Psoas muscle (tissue), 8 donors: ENCODE data around the gene RNF220. TPM values are rescaled to one million over a fixed set of nuclear protein-coding genes. Genes with fewer than 3 reads are reported as not detected.

Source experiments
- ATAC-seq, 4 donors: fragments of 200-7000 bp; cut with Tn5 transposase; one replicate each; pipeline ENCODE4 v1.9.1; 2020; ENCODE audit warnings: moderate library complexity in 3 of 4, mild to moderate bottlenecking in 2 of 4
- DNase-seq, 2 donors: peaks; one replicate each; pipeline ENCODE4 v3.0.0-alpha.2; 2020
- H3K27ac ChIP-seq: fragments of 200-600 bp; one replicate; pipeline ENCODE4 v1.8.0; 2022
- H3K27me3 ChIP-seq, 3 donors: fragments of 200-600 bp in 1 of 3; one replicate each; pipeline versions ENCODE4 v1.6.1 to v1.8.0; 2013 to 2022; ENCODE audit warnings: low read length in 2 of 3, mild to moderate bottlenecking in 2 of 3, moderate library complexity in 1 of 3; ENCODE audit not compliant: insufficient read depth in 3 of 3
- H3K36me3 ChIP-seq, 2 donors: fragments of 200-600 bp in 1 of 2; one replicate each; pipeline versions ENCODE4 v1.6.1 to v1.8.0; 2013 to 2022; ENCODE audit warnings: low read depth in 1 of 2, mild to moderate bottlenecking in 1 of 2, moderate library complexity in 1 of 2; ENCODE audit not compliant: insufficient read depth in 1 of 2
- H3K4me1 ChIP-seq: fragments of 200-600 bp; one replicate; pipeline ENCODE4 v1.8.0; 2022
- H3K4me3 ChIP-seq: fragments of 200-600 bp; one replicate; pipeline ENCODE4 v1.8.0; 2022; ENCODE audit warnings: mild to moderate bottlenecking
- H3K9me3 ChIP-seq: fragments of 200-600 bp; one replicate; pipeline ENCODE4 v1.8.0; 2022
- WGBS, 3 donors: extraction: QIAGEN DNeasy Blood & Tissue Kit; methylation state at CpG; one replicate each; pipeline versions ENCODE4 v1.1.6 to v1.1.7; 2013; 5-methylcytosine and 5-hydroxymethylcytosine counted together
- intact Hi-C, 2 donors: fragments of 100-400 bp; cut with DNase I; formaldehyde crosslinking; loops; one replicate each; pipeline versions ENCODE4 v1.11.0 to v1.14.2; 2022
- polyA plus RNA-seq, 3 donors: library from polyadenylated mRNA; stranded (reverse); fragments of 200-250 nt; gene quantifications; one replicate each; pipeline ENCODE4 v1.2.3, GENCODE V29; 2013
- total RNA-seq, 4 donors: library from RNA; stranded (reverse); fragmentation: NEBNext Ultra II Directional in 2 of 4; extraction: Animal tissue kit (Norgen Biotek cat#: 25700) in 2 of 4; gene quantifications; one replicate each; pipeline versions ENCODE4 v1.2.1 to v1.2.4, GENCODE V29; 2021 to 2023
- TF ChIP-seq, protein P1 (sequence below): fragments of 200-600 bp; IDR thresholded peaks from one replicate; pipeline ENCODE4 v1.8.0; 2022; ENCODE audit warnings: antibody characterized with exemption
- donor health status: healthy with polysubstance abuse.
- donor health status: DM: no; HTN: no; CAD: no; lungs with moderate emphysema.
- donor health status: Bipolar disorder and iron deficiency.
- donor health status: healthy.
- donor health status: DM: yes; HTN: yes; CAD: no.
- donor health status: DM: no; HTN: no; CAD: no.
- donor health status: DM: no; HTN: no; CAD: no.
- donor health status: DM: yes; HTN: yes; CAD: no.

RNF220 gene
- total and polyA plus RNA-seq, 7 donors, result 61.1 to 133 (median 75.5) TPM

DNA sequence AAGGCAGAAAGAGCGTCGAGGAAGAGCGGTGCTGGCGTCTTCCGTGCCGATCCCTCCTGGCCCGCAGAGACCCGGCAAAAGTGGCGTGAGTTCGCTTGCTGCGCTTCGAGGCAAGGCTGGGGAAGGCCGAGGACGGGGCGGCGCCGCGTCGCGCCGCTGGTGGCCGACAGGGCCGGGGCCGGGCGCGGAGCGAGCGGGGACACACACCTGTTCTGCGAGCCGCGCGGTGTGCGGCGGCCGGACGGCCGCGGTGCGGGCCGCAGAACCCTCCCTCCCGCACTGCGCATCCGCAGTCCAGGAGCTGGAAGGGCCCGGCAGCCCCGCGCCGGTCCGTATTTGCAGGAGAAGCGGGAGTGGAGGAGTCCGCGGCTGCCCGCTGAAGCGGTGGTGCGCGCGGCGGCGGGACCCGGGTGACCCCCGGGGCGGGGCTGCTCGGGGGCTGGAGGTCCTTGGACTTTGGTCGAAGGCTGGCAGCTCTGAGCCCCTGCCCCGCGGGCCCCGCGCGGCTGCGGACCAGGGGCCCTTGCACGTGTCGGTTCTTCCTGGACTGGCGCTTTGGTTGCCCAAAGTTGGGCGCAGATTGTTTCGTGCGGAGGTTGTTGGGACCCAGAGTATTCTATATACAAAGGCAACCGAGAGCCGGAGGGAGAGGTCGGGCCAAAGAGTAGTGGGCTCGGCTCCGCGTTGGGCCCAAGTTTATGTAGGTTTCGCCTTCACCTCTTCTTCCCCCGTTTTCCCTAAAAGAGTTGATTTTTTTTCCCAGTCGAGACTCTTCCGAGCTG is 2.6 kb downstream of the RNF220 start:
- WGBS, 3 donors, result 3 to 6% (median 5%) methylated on average over 62 to 85 of the region's 85 CpGs
- peak in 1 of 4 donors; percentile 11 for ATAC-seq

DNA sequence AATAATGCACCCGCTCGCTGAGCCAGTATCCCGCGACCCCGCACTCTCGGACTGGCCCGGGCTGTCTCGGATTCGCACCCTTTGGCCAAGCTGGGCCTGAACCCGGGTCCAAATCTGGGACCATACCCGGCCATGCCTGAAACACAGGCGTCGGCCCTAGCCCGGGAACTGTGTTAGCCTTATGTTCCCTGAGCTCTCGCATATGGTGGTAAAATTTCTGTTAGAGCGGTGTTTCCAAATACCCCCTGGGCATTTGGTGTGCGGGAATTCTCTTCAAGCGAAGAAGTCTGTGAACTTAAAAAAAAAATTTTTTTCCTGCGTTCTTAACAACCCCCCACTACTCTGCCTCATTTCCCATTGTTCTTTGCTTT is 3.1 kb downstream of the RNF220 start:
- 18 to 32% (median 22%) methylated on average over 19 of the region's 19 CpGs for WGBS, 3 donors
- H3K27ac ChIP-seq, result no peak overlapping the region
- intact Hi-C loops, result loop anchor here in 1 of 2 donors (5.0 kb wide), 1 partner anchor 89 kb away; no protein-coding TSS in a partner anchor
- TF ChIP-seq, protein P1, sequence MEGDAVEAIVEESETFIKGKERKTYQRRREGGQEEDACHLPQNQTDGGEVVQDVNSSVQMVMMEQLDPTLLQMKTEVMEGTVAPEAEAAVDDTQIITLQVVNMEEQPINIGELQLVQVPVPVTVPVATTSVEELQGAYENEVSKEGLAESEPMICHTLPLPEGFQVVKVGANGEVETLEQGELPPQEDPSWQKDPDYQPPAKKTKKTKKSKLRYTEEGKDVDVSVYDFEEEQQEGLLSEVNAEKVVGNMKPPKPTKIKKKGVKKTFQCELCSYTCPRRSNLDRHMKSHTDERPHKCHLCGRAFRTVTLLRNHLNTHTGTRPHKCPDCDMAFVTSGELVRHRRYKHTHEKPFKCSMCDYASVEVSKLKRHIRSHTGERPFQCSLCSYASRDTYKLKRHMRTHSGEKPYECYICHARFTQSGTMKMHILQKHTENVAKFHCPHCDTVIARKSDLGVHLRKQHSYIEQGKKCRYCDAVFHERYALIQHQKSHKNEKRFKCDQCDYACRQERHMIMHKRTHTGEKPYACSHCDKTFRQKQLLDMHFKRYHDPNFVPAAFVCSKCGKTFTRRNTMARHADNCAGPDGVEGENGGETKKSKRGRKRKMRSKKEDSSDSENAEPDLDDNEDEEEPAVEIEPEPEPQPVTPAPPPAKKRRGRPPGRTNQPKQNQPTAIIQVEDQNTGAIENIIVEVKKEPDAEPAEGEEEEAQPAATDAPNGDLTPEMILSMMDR, result no peak
- H3K9me3 ChIP-seq, result no peaks in the 10 kb centered on the region
- no peak overlapping the region for H3K4me3 ChIP-seq
- no peak for DNase-seq
- no peaks in the 10 kb centered on the region for H3K36me3 ChIP-seq
- no peak for ATAC-seq
- peaks cover 25% of the 10 kb centered on the region for H3K4me1 ChIP-seq
- H3K27me3 ChIP-seq, result peaks cover 3 to 100% (median 50%) of the 10 kb centered on the region in 3 donors

More for the DNA sequence above, 2.6 kb downstream of the RNF220 start:
- H3K27me3 ChIP-seq, result peaks cover 5 to 100% (median 46%) of the 10 kb centered on the region in 3 donors
- H3K4me3 ChIP-seq, result peak overlapping the region; percentile 64
- TF ChIP-seq, protein P1, result no peak
- no peak overlapping the region for H3K27ac ChIP-seq
- peaks cover 25% of the 10 kb centered on the region for H3K4me1 ChIP-seq
- intact Hi-C loops, result loop anchor here in 1 of 2 donors (5.0 kb wide), 1 partner anchor 90 kb away; no protein-coding TSS in a partner anchor
- no peaks in the 10 kb centered on the region for H3K36me3 ChIP-seq
- no peak for DNase-seq
- no peaks in the 10 kb centered on the region for H3K9me3 ChIP-seq

DNA sequence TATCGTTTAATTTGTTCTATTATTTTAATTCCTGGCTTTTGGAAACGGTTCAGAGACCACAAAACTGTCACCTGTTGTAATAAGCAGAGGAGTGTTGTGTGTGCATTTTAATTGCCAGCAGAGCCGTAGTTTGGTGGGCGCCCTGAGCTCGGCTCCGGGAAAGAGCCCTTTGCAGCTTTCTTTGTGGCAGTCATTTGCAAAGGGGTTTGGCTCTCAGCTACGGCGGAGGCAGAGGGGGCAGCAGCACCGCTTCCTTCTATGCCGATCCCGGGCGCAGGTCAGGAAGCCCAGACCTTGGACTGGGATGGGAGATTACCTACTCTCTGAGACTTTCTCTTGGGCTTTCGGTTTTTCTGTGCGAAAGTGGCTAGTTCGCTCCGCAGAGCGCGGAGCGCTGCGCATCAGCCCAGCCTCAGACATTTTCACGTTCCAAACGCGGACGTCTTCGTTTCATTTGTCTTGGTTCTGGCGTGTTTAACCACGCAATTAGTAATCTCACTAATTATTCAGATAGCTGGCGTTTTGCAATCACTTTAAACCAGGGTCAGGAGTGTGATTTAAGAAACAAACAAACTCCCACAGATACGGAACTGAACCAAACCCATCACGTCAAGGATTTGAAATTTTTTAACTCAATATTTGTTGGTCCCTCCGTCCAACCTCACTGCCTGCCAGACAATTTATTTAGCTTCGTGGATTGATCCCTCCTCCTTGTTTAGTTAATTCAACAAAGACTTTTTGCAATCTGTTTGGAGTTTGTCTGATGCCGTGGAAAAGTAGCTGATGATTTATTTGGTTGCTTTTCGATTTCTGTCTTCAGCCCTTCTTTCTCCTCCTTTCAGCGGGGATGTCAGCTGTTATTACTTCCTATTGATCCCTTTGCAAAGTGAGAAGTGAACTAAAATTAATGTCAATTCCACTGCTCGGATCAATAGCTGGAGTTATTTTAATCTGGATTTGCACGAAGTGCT is 3.9 kb downstream of the RNF220 start:
- no peak overlapping the region for H3K27ac ChIP-seq
- H3K36me3 ChIP-seq, result no peaks in the 10 kb centered on the region
- no peaks in the 10 kb centered on the region for H3K9me3 ChIP-seq
- DNase-seq (no peak), ATAC-seq (no peak)
- peaks cover 0 to 100% (median 50%) of the 10 kb centered on the region in 3 donors for H3K27me3 ChIP-seq
- 12 to 13% (median 13%) methylated on average over 37 of the region's 37 CpGs for WGBS, 3 donors
- H3K4me1 ChIP-seq, result peaks cover 25% of the 10 kb centered on the region
- H3K4me3 ChIP-seq, result peak overlapping the region; percentile 41
- TF ChIP-seq, protein P1, result no peak
- intact Hi-C loops, result loop anchor here in 1 of 2 donors (5.0 kb wide), 1 partner anchor 88 kb away; no protein-coding TSS in a partner anchor

DNA sequence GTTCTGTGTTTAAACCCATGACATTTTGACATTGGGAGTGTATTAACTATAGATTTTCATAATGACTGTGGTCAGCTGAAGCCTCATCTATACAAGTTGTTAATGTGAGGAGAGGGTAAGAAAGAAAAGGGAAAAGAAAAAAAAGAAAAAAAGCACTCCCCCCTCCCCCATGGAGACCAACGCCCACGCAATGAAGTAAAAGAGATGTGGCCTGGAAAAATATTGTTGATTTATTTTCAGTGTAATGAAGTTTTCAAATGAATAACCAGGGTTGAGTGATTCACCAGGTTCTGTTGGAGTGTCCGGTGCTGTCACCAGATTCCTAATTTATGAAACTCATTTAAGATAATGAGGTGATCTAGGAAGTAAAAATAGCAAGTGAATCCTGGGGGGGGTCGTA is 4.7 kb downstream of the RNF220 start:
- intact Hi-C loops, result loop anchor here in 1 of 2 donors (5.0 kb wide), 1 partner anchor 88 kb away; no protein-coding TSS in a partner anchor
- Histone ChIP-seq H3K36me3 (no peaks in the 10 kb centered on the region), H3K27ac (no peak overlapping the region), H3K4me1 (peaks cover 25% of the 10 kb centered on the region), H3K27me3 (peaks cover under 1 to 100% (median 47%) of the 10 kb centered on the region in 3 donors), H3K9me3 (no peaks in the 10 kb centered on the region), H3K4me3 (no peak overlapping the region)
- ATAC-seq (no peak), DNase-seq (no peak)
- WGBS, 3 donors, result 39 to 42% (median 39%) methylated on average over 4 of the region's 4 CpGs
- TF ChIP-seq, protein P1, result no peak
